ENCODE data around the gene ENOPH1.

ENOPH1 gene

DNA sequence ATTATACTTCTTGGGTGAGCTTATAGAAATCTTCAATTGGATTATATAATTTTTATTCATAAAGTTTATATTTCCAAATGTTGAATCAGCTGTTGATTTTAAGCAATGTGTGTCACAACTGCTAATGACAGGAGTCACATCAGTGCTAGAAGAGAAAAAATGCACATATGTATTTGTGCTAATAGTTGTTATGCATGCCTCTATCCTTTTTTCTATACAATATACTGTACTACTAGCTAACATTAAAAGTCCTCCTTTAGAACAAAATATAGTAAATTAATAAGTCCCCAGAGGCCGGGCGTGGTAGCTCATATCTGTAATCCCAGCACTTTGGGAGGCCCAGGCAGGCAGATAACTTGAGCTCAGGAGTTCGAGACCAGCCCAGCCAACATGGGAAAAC, 32.9 kb upstream of the ENOPH1 start:
- H4K20me1 ChIP-seq (ENCODE audit: insufficient read depth) = no peaks in the 10 kb centered on the region
- H3K27me3 ChIP-seq (ENCODE audit: insufficient read depth, low read depth) = no peaks in the 10 kb centered on the region
- no peak overlapping the region for H3K4me3 ChIP-seq (IDR thresholded peaks at IDR 0.05; ENCODE audit: insufficient read depth, low read depth, low read length)
- H3K9ac ChIP-seq = no peak overlapping the region
- H3K4me1 ChIP-seq (ENCODE audit: low read depth, poor library complexity, severe bottlenecking) = no peaks in the 10 kb centered on the region
- no peaks in the 10 kb centered on the region for H3K36me3 ChIP-seq (ENCODE audit: insufficient read depth)
- TF ChIP-seq, protein P1, sequence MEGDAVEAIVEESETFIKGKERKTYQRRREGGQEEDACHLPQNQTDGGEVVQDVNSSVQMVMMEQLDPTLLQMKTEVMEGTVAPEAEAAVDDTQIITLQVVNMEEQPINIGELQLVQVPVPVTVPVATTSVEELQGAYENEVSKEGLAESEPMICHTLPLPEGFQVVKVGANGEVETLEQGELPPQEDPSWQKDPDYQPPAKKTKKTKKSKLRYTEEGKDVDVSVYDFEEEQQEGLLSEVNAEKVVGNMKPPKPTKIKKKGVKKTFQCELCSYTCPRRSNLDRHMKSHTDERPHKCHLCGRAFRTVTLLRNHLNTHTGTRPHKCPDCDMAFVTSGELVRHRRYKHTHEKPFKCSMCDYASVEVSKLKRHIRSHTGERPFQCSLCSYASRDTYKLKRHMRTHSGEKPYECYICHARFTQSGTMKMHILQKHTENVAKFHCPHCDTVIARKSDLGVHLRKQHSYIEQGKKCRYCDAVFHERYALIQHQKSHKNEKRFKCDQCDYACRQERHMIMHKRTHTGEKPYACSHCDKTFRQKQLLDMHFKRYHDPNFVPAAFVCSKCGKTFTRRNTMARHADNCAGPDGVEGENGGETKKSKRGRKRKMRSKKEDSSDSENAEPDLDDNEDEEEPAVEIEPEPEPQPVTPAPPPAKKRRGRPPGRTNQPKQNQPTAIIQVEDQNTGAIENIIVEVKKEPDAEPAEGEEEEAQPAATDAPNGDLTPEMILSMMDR (conservative IDR thresholded peaks at IDR 0.05; ENCODE audit: low read depth, low read length) = no peak
- H3K27ac ChIP-seq = no peak overlapping the region
- no peaks in the 10 kb centered on the region for H3K79me2 ChIP-seq (ENCODE audit: insufficient read depth, low read depth)
- no peak overlapping the region for H2AFZ ChIP-seq (ENCODE audit: low read depth)
- H3K4me2 ChIP-seq = no peak overlapping the region

DNA sequence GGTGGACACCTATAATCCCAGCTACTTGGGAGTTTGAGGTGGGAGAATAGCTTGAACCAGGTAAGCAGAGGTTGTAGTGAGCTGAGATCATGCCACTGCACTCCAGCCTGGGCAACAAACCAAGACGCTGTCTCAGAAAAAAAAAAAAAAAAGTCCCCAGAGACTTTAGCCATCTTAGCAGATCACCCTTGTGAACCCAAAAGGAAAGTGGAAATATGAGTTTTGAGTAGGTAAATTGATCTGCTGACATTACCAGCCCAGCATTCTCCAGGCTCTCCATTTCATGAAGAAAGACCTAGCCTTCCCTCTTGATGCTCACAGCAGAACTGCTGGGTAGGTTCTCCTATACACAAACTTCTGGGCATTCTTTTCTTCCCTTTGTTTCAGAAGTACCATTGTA, 32.1 kb upstream of the ENOPH1 start:
- H3K4me1 ChIP-seq (ENCODE audit: low read depth, poor library complexity, severe bottlenecking) = no peaks in the 10 kb centered on the region

DNA sequence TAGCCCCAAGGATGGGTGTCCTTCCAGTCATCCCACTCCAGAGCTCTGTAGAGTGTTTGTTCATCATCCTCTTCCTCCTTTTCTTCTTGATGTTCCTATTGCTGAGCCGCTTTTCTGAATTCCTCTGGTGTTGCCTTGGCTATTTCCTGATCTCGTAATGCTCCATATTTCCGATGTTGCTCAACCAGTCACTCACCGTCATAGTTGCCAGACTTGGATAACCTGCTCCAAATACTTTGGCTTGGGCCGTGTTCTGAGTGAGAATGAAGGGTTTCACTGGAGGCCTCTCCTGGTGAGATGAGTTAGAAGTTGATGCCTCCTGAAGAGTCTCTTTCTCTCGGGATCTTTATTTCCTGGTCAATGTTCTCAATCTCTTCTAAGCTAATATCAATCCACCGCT, 28.8 kb upstream of the ENOPH1 start:
- H2AFZ ChIP-seq (ENCODE audit: low read depth) = no peak overlapping the region

More for the DNA sequence above, 32.1 kb upstream of the ENOPH1 start:
- H3K9ac ChIP-seq = no peak overlapping the region
- TF ChIP-seq, protein P1 (conservative IDR thresholded peaks at IDR 0.05; ENCODE audit: low read depth, low read length) = no peak
- no peaks in the 10 kb centered on the region for H3K36me3 ChIP-seq (ENCODE audit: insufficient read depth)
- H2AFZ ChIP-seq (ENCODE audit: low read depth) = no peak overlapping the region
- H3K79me2 ChIP-seq (ENCODE audit: insufficient read depth, low read depth) = no peaks in the 10 kb centered on the region
- H3K4me3 ChIP-seq (IDR thresholded peaks at IDR 0.05; ENCODE audit: insufficient read depth, low read depth, low read length) = no peak overlapping the region
- no peak overlapping the region for H3K4me2 ChIP-seq
- H3K27me3 ChIP-seq (ENCODE audit: insufficient read depth, low read depth) = no peaks in the 10 kb centered on the region
- H3K27ac ChIP-seq = no peak overlapping the region
- H4K20me1 ChIP-seq (ENCODE audit: insufficient read depth) = no peaks in the 10 kb centered on the region

DNA sequence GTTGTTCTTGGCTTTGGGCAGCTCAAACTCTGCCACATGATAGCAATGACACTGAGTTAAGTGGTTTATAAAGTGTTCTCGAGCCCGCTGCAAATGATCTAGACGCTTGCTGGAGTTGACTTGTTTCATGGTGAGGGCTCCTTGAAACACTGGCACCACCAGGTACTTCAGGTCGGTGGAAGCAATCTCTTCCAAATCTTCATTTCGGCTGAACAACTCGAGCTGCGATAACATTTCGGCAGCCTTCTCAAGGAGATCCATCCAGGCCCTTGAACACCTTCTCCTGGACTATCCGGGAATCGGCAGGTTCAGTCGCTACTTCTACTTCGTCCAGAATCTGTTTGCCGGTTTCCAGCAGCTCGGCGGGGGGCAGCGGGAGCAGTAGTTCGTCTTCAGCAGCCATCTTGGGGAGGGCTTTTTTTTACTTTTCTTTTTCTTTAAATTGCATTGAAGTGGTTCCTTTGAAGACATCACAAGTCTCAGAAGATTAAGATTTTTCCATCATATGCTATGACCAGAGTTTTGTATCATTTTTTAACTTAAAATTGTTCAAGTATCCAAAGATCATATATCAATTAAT, 28.1 kb upstream of the ENOPH1 start:
- H3K79me2 ChIP-seq (ENCODE audit: insufficient read depth, low read depth) = no peaks in the 10 kb centered on the region
- H3K4me1 ChIP-seq (ENCODE audit: low read depth, poor library complexity, severe bottlenecking) = no peaks in the 10 kb centered on the region
- H3K27me3 ChIP-seq (ENCODE audit: insufficient read depth, low read depth) = no peaks in the 10 kb centered on the region
- H3K4me3 ChIP-seq (IDR thresholded peaks at IDR 0.05; ENCODE audit: insufficient read depth, low read depth, low read length) = no peak overlapping the region
- TF ChIP-seq, protein P1 (conservative IDR thresholded peaks at IDR 0.05; ENCODE audit: low read depth, low read length) = no peak
- no peaks in the 10 kb centered on the region for H4K20me1 ChIP-seq (ENCODE audit: insufficient read depth)
- H3K27ac ChIP-seq = no peak overlapping the region
- no peak overlapping the region for H2AFZ ChIP-seq (ENCODE audit: low read depth)
- no peak overlapping the region for H3K4me2 ChIP-seq
- no peak overlapping the region for H3K9ac ChIP-seq
- no peaks in the 10 kb centered on the region for H3K36me3 ChIP-seq (ENCODE audit: insufficient read depth)

More for the DNA sequence above, 28.8 kb upstream of the ENOPH1 start:
- H3K27ac ChIP-seq = no peak overlapping the region
- H3K36me3 ChIP-seq (ENCODE audit: insufficient read depth) = no peaks in the 10 kb centered on the region
- no peaks in the 10 kb centered on the region for H3K4me1 ChIP-seq (ENCODE audit: low read depth, poor library complexity, severe bottlenecking)
- no peaks in the 10 kb centered on the region for H3K27me3 ChIP-seq (ENCODE audit: insufficient read depth, low read depth)
- H3K79me2 ChIP-seq (ENCODE audit: insufficient read depth, low read depth) = no peaks in the 10 kb centered on the region
- no peak overlapping the region for H3K4me2 ChIP-seq
- TF ChIP-seq, protein P1 (conservative IDR thresholded peaks at IDR 0.05; ENCODE audit: low read depth, low read length) = no peak
- H3K4me3 ChIP-seq (IDR thresholded peaks at IDR 0.05; ENCODE audit: insufficient read depth, low read depth, low read length) = no peak overlapping the region
- no peak overlapping the region for H3K9ac ChIP-seq
- no peaks in the 10 kb centered on the region for H4K20me1 ChIP-seq (ENCODE audit: insufficient read depth)
